ENCODE measurements around the gene SMARCD3.

The SMARCD3 gene

DNA sequence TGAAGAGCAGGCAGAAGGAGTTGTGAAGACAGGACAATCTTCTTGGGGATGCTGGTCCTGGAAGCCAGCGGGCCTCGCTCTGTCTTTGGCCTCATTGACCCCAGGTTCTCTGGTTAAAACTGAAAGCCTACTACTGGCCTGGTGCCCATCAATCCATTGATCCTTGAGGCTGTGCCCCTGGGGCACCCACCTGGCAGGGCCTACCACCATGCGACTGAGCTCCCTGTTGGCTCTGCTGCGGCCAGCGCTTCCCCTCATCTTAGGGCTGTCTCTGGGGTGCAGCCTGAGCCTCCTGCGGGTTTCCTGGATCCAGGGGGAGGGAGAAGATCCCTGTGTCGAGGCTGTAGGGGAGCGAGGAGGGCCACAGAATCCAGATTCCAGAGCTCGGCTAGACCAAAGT, 14.7 kb downstream of the SMARCD3 start:
- DNase-seq: no peak

DNA sequence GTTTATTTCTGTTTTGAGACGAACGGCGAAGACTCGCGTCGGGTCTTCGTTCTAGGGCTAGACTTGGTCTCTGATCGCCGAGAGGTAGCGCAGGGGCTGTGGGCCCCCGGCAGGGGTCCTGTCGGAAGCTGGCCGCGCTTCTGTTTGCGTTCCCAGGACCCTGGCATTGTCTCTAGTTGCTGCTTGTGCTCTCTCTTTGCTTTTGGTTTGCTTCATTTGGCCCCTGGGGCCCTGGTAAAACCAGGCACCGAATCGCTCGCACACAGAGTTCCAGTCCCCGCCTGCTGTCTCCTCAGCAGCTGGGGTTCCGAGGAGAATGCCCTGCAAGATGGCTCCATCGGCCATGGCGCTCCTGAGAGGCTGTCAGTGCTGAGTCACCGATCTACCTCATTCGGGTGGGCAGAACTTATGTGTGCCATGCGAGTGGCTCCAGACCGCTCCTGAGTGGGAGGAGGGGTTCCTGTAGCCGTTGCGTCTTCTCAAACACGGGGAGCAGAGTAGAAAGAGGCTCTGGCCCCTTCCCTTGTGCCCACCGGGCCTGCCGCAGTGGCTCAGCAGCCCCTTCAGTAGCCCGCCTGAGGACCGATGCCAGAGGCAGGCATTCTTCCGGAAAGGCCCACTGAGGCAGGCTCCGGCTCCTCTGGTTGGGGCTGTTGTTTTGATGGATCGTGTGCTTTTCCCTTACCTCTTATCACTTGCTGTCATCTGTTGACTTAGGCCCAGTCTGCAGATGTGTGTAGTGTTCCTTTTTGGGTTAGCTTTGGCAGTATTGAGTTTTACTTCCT, 15.4 kb downstream of the SMARCD3 start:
- peak; percentile 48 for DNase-seq

DNA sequence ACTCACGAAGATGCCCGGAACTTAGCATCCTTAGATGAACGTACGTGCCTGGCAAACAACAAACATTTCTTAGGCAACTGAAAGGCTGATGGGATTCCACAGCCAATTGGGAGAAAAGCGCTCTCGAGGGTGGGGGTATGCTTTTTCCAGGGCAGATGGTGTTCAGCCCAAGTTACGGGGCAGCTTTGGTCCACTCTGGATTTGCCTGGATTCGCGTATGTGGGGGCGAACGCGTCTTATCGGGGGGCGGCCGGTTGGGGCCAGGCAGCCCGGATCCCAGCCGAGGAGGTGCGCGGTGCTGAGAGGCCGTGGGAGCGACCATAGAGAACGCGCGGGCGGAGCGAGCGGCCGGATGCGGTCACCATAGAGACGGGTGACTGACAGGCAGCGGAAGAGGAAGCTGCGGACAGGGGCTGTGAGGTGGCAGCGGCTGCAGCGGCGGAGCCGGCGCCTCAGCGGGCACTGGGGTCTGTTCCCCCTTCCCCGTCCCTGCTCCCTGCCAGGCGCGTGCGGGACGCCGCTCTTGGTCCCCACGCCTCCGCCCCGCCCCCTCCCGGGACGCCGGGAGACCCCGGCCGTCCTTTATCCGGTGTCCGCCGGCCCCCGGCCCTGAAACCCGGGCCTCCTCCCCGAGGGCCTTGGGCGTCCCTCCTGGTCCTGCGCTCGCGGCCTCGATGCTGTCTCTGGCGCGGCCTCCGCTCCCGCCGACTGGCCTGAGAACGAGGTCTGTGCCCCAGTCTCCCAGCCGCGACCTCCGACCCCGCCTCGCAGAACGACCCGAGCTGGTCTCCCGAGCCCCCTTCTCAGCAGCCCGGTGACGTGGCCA, 16.2 kb downstream of the SMARCD3 start, which contains the start of gene CHPF2:
TSS of gene CHPF2 (plus strand) at position 393 of the 826 bp plus-strand sequence. CDS start 1,529 bp downstream, outside the sequence.
- peak; percentile 86 for DNase-seq

DNA sequence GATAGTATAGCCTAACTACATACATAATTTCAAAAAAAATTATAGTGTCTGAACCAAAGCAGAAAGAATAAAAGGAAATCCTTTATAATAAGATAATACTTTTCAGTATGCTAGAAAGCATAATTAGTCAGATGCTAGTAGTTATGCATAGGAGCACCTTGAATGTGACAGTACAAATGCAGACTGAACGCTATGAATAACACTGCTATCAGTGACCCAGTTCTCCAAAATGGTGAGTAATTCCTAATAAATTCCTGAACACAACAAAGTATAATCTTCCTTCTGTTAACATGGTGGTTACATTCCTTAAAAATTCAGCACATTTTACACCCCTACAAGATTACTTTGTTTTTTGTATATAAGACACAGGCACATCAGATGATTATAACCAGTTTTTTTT, 17.4 kb downstream of the SMARCD3 start:
- no peak for DNase-seq

DNA sequence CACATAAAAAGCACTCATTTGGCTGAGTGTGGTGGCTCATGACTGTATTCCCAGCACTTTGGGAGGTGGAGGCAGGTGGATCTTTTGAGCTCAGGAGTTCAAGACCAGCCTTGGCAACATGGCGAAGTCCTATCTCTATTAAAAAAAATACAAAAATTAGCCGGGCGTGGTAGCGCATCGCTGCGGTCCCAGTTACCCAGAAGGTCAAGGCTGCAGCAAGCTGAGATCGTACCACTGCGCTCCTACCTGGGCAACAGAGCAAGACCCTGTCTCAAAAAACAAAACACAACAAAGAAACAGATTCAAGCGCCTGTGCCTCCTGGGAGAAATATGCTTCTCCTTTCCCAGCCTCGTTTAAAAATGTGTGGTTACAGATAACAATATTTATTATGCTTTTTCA, 19.2 kb downstream of the SMARCD3 start:
- no peak for DNase-seq

DNA sequence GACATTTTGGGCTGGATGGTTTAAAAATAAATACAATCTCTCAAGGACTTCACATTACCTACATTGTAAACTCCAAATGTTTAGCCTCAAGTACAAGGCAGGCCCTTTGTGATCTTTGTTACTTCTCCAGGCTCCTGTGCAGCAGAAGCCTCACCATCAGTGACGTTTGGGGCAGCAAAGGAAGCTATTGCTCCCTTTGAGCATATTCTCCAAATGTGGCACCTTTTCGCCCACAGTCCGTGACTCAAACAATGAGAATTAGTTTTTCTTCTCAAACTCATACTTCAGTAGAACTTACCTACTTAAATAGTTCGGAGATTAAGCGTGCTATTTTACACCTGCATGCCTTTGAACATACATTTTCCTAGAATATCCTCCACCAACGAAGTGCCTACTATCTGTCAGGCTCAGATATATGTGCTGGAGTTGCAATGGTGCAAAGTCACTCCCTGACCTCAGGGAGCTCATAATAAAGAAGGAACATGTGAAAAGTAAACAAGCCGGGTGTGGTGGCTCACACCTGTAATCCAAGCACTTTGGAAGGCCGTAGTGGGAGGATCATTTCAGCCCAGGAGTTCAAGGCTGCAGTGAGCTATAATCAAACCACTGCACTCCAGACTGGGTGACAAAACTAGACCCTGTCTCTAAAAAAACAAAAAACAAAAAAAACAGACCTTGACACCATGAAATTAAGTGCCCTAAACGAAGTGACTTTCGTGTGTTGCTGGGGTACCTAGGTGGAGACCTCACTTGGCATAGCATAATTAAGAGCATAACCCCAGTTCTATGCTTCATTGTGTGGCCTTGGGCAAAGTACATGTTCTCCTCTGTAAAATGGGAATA, 20.2 kb downstream of the SMARCD3 start:
- DNase-seq: peak; percentile 27

DNA sequence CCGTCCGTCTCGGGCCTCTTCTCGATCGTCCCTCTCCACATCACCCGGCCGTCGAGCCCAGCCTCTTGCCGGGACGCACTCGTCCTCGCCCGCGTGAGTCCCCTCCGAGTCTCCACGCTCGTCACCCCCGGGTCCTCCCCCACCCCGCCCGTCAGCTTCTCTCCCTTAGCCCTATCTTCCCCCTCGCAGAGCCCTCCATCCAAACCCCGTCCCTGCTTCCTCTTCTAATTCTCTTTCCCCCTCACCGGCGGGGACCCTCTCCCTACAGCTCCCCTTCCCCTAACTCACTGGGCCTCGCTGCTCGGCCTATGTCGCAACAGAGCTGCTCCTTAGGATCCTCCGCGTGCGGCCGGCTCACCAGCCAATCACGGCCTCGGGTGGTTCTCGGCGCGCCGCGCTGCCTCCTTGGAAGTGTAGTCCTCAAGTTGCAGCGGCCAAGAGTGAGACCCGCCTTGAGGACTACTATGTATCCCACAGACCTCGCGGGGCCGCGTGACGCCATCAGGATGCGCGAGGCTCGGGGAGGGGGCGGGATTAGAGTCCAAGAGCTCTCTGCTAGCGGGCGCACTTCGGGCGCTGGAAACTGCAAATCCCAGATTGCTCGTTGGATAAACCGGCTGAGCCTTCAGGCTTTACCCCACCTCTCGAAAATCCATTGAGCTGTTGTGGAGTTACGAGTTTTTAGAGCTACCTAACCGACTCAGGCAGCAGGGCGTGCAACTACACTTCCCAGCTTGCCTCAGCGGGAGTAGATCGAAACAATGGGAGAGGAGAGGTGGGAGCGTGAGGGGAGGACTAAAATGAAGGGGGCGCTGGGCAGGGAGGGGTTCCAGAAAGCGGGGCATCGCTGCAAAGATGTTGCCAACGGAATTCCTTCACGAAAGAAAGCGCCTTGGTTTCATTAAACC, 21.4 kb downstream of the SMARCD3 start, which contains the start of gene ABCF2:
TSS of gene ABCF2 (minus strand) at position 331 of the 908 bp plus-strand sequence. CDS start 747 bp downstream, outside the sequence.
- DNase-seq: peak; percentile 95

DNA sequence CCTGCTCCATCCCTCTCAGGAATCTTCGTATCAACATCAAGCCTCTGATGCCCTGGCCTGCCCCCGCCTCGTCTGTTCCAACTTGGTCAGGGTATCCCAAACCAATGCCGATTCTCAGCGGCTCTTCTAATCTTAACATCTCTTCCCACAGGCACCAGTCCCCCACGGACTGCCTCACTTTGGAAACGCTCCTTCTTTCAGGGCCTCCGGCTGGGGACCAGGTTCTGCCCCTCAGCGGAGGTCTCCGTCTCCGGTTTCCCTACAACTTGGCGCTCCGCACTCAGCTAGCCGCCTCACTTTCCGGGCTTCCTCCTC, 22.0 kb downstream of the SMARCD3 start:
- DNase-seq: no peak

DNA sequence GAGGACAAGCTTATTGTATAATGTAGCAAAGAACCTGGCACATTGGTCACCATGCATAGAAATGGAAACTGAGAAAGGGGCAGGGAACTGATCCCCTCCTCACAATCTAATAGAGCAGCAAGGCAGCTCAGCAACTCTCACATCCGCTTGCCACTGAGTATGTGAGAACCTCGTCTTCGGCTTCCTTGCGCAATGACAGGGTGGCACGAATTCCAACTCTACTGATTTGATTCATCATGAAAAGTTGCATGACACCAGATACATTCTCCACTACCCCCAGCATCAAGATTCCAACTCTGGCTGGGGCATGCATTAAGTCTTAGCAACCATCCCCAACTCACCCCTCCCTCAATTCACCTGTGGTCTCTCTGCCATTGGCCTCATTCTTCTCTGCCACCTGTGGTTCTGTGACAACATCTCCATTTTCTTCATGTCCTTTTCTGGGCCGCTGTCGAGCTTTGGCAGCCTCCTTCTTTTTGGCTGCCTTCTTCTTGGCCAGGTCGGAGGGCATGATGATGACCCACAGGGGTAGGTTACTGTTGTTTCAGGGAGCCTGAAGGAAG, 22.5 kb downstream of the SMARCD3 start:
- DNase-seq: no peak

DNA sequence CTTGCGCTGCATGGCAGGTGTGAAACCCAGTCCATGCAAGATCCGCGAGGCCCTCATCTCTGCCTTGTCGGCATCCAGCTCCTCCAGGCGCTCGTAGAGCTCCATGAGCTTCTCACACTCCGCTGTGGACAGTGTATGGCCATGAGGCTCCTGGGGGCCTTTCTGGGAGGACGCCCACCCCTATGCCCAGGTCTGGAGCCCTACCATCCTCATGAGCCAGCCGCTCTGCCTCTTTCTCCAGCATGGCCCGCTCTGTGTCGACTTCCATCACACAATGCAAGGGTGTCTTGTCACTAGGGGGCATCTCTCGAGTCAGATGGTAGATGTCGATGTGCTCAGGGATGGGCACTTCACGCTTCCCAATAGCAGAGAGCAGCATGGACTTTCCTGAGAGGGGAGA, 24.8 kb downstream of the SMARCD3 start:
- no peak for DNase-seq

DNA sequence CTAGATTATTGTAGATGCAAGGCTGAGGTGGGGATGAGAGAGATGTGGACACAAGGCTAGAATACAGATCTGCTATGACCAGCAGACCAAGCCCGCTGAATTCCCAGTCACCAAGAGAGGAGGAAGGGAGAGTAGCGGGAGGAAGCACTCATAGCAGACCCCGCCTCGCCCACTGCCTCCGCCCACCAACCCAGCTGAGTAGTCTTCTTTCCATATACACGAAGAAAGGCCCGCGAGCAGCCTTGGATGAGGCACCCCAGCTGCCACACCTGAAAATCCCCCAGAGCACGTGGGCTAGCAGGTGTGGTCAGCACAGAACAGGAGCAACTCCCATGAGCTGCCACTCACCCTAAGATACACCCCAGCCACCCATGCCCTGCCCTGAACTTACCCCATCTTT, 30.3 kb downstream of the SMARCD3 start:
- DNase-seq: no peak

DNA sequence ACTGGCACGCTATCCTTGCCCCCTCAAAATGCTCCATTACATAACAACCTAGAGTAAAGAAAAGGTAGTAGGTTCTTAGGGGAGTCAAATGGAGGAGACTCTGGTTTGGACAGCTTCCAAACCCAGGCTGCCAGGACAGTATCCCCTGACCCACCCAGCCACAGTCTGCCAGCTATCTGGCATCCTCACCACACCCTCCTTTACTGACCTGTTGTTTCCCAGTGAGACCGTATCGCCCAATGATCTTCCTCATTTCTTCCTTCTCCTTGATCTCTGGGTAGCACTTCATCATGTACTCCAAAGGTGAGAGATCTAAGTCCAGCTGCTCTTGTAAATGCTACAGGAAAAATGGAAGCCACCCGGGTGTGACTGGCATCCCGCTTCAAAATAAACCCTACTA, 33.1 kb downstream of the SMARCD3 start:
- no peak for DNase-seq

DNA sequence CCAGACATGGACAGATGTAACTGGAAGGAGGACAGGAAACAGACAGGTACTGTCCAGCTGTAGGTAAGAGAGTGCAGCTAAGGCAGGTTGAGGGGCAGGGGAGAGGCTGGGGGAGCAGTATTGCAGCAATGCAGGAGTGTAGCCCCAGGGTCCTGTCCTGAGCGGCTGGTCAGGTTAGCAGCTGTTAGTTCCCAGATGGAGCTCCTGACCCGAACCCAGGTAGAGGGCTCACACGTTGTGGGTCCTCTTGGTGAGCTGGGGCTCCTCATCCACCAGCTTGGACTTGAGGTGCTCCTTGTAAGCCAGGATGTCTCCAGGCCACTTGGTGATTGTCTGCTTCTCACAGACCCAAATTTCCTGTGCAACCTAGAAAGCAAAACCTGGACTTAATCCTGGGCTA, 34.7 kb downstream of the SMARCD3 start:
- DNase-seq: no peak

DNA sequence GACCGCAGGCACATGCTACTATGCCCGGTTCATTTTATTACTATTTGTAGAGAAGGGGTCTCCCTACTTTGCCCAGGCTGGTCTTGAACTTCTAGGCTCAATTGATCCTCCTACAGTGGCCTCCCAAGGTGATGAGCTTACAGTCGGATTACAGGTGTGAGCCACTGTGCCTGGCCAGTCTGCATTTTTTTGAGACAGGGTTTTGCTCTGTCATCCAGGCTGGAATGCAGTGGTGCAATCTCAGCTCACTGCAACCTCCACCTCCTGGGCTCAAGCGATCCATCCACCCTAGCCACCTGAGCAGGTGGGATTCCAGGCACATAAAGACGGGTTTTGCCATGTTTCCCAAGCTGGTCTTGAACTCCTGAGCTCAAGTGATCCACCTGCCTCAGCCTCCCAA, 35.9 kb downstream of the SMARCD3 start:
- no peak for DNase-seq

DNA sequence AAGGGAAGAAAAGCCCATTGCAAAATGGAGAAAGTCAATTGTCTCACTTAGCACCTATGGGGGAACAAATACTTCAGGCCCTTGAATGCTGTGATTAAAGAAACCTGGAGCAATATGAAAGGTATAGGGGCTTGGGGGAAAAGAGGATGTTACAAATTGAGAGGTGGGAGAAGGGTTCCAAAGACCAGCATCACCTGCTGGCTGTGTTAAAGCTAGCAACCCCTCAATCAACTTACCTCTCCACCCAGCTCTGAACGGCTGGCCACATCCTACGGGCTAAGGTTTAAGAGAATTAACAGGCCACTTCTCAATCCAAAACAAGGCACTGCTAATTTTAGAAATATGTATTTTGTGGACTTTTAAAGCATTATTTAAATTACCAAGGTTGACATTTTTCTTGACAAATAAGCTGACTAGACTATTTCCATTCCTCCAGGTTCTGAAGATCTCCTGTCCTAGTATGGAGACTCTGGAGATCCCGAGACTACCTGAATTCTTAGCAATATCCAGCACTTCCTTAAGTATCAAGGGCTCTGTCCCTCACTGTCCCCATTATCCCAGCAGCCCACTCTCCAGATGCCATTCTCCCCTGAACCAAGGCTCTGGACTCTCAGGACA, 37.2 kb downstream of the SMARCD3 start:
- no peak for DNase-seq

DNA sequence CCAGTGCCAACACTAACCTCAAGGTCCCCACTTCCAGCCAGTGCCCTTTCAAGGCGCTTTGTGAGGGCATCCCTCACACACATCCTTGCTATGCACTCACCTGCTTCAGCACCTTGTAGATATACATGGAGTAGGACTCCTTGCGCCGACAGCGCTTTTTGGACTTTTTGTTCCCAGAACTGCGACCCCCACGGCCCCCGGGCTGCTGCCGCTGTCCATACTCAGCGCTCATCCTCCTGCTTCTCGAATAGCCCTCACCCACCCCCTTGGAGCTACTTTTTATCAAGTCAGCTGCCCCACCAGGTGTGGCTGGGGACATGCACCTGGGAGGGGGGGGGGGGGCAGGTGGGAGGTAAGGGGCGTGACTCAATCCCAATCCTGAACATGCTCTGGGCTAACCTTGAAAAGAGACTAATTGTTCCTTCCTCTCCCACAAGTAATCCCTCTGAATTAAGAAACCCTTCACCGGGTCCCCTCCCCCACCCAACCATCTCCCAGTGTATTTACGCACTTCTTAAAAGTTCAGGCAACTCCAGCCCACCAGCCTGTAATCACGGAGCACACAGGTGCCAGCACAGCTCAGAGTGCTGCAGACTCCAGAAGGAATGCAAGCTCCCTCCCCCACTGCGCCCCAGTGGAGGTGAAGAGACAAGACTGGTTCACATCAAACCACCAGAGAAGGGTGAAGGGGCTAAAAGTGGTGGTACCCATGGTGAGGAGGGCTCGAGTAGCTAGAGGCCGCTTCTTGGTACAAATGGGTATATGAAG, 38.2 kb downstream of the SMARCD3 start, which contains the start of gene H2BK1:
TSS of gene H2BK1 (minus strand) at position 402 of the 768 bp plus-strand sequence. CDS start at position 232, 170 bp downstream.
- DNase-seq: no peak

DNA sequence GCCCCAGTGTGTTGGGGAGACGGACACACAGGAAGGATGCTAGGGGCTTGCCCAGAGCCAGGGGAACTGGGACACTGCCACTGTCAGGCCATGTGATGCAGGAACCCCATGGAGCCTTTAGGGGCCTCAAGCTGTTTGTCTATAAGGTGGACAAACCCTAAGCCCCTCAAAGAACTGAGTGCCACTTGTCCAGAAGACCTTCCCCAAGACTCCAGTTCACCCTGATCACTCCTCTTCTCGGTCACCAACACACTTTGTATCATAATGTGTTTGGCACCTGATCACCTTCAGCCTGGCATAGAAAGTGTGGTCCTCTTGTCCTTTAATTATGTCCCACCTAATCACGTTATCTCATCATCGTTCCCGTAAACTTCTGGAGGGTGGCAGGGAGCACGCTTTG, 38.9 kb downstream of the SMARCD3 start:
- DNase-seq: no peak

DNA sequence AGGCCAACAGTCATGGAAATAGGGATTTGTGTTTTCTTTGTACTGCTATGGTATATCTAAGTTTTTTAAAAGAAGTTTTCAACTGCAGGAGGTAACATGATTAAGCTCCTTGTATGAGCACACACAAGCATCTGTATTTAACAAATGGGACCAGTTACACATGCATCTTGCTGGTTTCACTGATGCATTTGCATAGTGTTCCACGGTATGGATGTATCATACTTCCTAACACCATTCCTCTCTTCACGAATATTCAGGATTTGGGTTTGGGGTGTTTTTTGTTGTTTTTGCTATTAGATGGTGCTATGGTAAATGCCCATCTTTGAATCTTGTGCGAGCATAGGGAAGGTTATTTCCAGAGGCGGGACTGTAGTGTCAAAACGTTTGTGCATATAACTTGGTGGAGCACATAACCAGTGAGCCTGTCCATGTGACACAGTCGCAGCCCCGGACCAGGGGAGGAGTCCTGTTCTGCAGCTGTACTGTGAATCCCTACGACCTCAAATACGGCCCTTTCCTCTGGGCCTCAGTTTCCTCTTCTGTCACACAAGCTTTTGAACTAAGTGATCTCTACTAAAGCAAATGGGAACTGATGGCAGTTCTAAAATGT, 40.1 kb downstream of the SMARCD3 start:
- no peak for DNase-seq

DNA sequence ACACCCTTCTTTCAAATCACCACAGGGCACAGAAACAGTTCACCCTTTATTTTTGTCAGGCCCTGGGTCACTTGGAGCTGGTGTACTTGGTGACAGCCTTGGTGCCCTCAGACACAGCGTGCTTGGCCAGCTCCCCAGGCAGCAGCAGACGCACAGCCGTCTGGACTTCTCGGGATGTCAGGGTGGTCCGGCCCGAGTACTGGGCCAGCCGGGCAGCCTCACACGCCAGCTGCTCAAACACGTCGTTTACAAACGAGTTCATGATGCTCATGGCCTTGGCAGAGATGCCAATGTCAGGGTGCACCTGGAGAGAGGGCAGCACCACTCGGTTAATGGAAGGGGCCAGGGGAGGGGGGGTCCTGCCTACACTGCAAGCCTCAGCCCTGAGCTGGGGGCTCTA, 40.7 kb downstream of the SMARCD3 start:
- no peak for DNase-seq

DNA sequence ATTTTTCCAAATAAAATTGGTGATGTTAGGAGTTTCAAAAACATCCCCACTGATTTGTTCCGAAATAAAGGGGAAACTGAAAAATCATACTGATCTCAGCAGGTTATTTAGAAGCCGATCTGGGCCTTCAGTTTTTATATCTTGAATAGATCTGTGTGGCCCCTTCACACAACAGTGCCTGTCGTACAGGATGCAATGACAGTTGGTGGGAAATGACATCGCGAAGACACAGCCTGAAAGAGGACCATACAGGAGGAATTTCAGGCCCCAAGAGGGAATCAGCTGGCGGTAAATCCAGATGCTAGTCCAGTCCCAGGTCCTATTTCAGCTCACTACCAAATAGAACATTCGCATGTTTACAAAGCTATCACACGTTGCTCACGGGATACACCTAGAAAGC, 41.2 kb downstream of the SMARCD3 start:
- peak; percentile 31 for DNase-seq

Measured in OCI-M1 (cell line).